Osteocyte (in vitro differentiated cells): ENCODE data around the gene ITGAV. TPM values are rescaled to one million over a fixed set of nuclear protein-coding genes. Genes with fewer than 3 reads are reported as not detected.

Experiments
- DNase-seq: peaks from one replicate; pipeline ENCODE4 v3.0.0; 2021; ENCODE audit warnings: mixed read lengths; ENCODE audit not compliant: unreplicated experiment; ENCODE audit errors: extremely low spot score
- H3K27ac Mint-ChIP-seq: one replicate; pipeline ENCODE4 v1.8.0; 2021; ENCODE audit warnings: mild to moderate bottlenecking, mixed read lengths; ENCODE audit not compliant: unreplicated experiment
- H3K27me3 Mint-ChIP-seq: one replicate; pipeline ENCODE4 v1.8.0; 2021; ENCODE audit warnings: mixed read lengths; ENCODE audit not compliant: unreplicated experiment
- H3K36me3 Mint-ChIP-seq: one replicate; pipeline ENCODE4 v1.8.0; 2021; ENCODE audit warnings: mixed read lengths; ENCODE audit not compliant: unreplicated experiment
- H3K4me1 Mint-ChIP-seq: one replicate; pipeline ENCODE4 v1.8.0; 2021; ENCODE audit warnings: mixed read lengths; ENCODE audit not compliant: unreplicated experiment
- H3K4me3 Mint-ChIP-seq: one replicate; pipeline ENCODE4 v1.8.0; 2021; ENCODE audit warnings: mild to moderate bottlenecking, moderate library complexity, mixed read lengths; ENCODE audit not compliant: unreplicated experiment
- H3K9me3 Mint-ChIP-seq: one replicate; pipeline ENCODE4 v1.8.0; 2021; ENCODE audit warnings: mixed read lengths; ENCODE audit not compliant: unreplicated experiment
- CTCF ChIP-seq: fragments of 200-600 bp; sonication (generic); IDR thresholded peaks from 2 replicates; pipeline ENCODE4 v1.5.0; 2021; ENCODE audit warnings: antibody characterized with exemption, mild to moderate bottlenecking, moderate library complexity
- total RNA-seq: library from RNA; stranded (reverse); gene quantifications from 2 replicates; pipeline ENCODE4 v1.2.1, GENCODE V29; 2021

Gene ITGAV
- total RNA-seq, 1 donor from 2014 or later = 141 TPM

- Mint-ChIP-seq H3K36me3 (no peaks in the 10 kb centered on the region), H3K4me1 (peaks cover 14% of the 10 kb centered on the region), H3K4me3 (no peak overlapping the region), H3K27me3 (no peaks in the 10 kb centered on the region), H3K27ac (no peak overlapping the region), H3K9me3 (no peaks in the 10 kb centered on the region)
- TF ChIP-seq CTCF = no peak
- DNase-seq = no peak
These were observed 43.0 kb upstream of the ITGAV start for GRCh38 chr2:186546846-186547245.

GRCh38 chr2:186551323-186552050 is 38.4 kb upstream of the ITGAV start:
- Mint-ChIP-seq H3K4me1 (peaks cover 14% of the 10 kb centered on the region), H3K27me3 (no peaks in the 10 kb centered on the region), H3K27ac (peak overlapping the region; percentile 56), H3K4me3 (peak overlapping the region; percentile 16), H3K36me3 (no peaks in the 10 kb centered on the region), H3K9me3 (no peaks in the 10 kb centered on the region)
- TF ChIP-seq CTCF = no peak
- no peak for DNase-seq

GRCh38 chr2:186554429-186554828 is 35.4 kb upstream of the ITGAV start:
- peaks cover 14% of the 10 kb centered on the region for H3K4me1 Mint-ChIP-seq
- H3K4me3 Mint-ChIP-seq = no peak overlapping the region
- no peaks in the 10 kb centered on the region for H3K9me3 Mint-ChIP-seq
- no peak for DNase-seq
- H3K27me3 Mint-ChIP-seq = no peaks in the 10 kb centered on the region
- no peak overlapping the region for H3K27ac Mint-ChIP-seq
- no peak for TF ChIP-seq CTCF
- H3K36me3 Mint-ChIP-seq = no peaks in the 10 kb centered on the region

GRCh38 chr2:186554850-186555671 is 34.8 kb upstream of the ITGAV start:
- DNase-seq = no peak
- Mint-ChIP-seq H3K4me1 (peaks cover 14% of the 10 kb centered on the region), H3K9me3 (no peaks in the 10 kb centered on the region), H3K27me3 (no peaks in the 10 kb centered on the region), H3K27ac (no peak overlapping the region), H3K4me3 (no peak overlapping the region), H3K36me3 (no peaks in the 10 kb centered on the region)
- TF ChIP-seq CTCF = no peak
